ENCODE results near the gene CPVL. TPM values are rescaled to one million over a fixed set of nuclear protein-coding genes. Genes with fewer than 3 reads are reported as not detected.

CPVL gene
- total RNA-seq, 1 donor from 2014 or later: 25.9 TPM

- Histone ChIP-seq H3K27me3 (ENCODE audit: control insufficient read depth, insufficient read depth, low read length) (peaks cover 41% of the 10 kb centered on the region), H3K4me3 (ENCODE audit: low read depth, low read length) (peak overlapping the region; percentile 35), H3K36me3 (ENCODE audit: control insufficient read depth, insufficient read depth, low read length) (no peaks in the 10 kb centered on the region)
- no peak for TF ChIP-seq CTCF (IDR thresholded peaks at IDR 0.05; ENCODE audit: insufficient read depth, low read length, poor library complexity, severe bottlenecking)
- no peak for DNase-seq (ENCODE audit: low read depth)
Observed at GRCh38 chr7:28957751-28958234, 188.5 kb downstream of the CPVL start.

- H3K36me3 ChIP-seq (ENCODE audit: control insufficient read depth, insufficient read depth, low read length): no peaks in the 10 kb centered on the region
- H3K4me3 ChIP-seq (ENCODE audit: low read depth, low read length): peak overlapping the region; percentile 48
- DNase-seq (ENCODE audit: low read depth): no peak
- no peak for TF ChIP-seq CTCF (IDR thresholded peaks at IDR 0.05; ENCODE audit: insufficient read depth, low read length, poor library complexity, severe bottlenecking)
- H3K27me3 ChIP-seq (ENCODE audit: control insufficient read depth, insufficient read depth, low read length): peaks cover 41% of the 10 kb centered on the region
Observed at GRCh38 chr7:28957064-28957750, 189.1 kb downstream of the CPVL start.

- TF ChIP-seq CTCF (IDR thresholded peaks at IDR 0.05; ENCODE audit: insufficient read depth, low read length, poor library complexity, severe bottlenecking): peak; percentile 76
Observed at GRCh38 chr7:28956608-28957063, 189.7 kb downstream of the CPVL start.

GRCh38 chr7:28955718-28956607, 190.4 kb downstream of the CPVL start:
- Histone ChIP-seq H3K4me3 (ENCODE audit: low read depth, low read length) (peak overlapping the region; percentile 48), H3K27me3 (ENCODE audit: control insufficient read depth, insufficient read depth, low read length) (peaks cover 38% of the 10 kb centered on the region), H3K36me3 (ENCODE audit: control insufficient read depth, insufficient read depth, low read length) (no peaks in the 10 kb centered on the region)
- DNase-seq (ENCODE audit: low read depth): no peak
- TF ChIP-seq CTCF (IDR thresholded peaks at IDR 0.05; ENCODE audit: insufficient read depth, low read length, poor library complexity, severe bottlenecking): peak; percentile 52

More at GRCh38 chr7:28956608-28957063, 189.7 kb downstream of the CPVL start:
- DNase-seq (ENCODE audit: low read depth): peak; percentile 19
- H3K27me3 ChIP-seq (ENCODE audit: control insufficient read depth, insufficient read depth, low read length): peaks cover 38% of the 10 kb centered on the region
- H3K4me3 ChIP-seq (ENCODE audit: low read depth, low read length): peak overlapping the region; percentile 48
- no peaks in the 10 kb centered on the region for H3K36me3 ChIP-seq (ENCODE audit: control insufficient read depth, insufficient read depth, low read length)

- Histone ChIP-seq H3K4me3 (ENCODE audit: low read depth, low read length) (peak overlapping the region; percentile 48), H3K27me3 (ENCODE audit: control insufficient read depth, insufficient read depth, low read length) (peaks cover 38% of the 10 kb centered on the region), H3K36me3 (ENCODE audit: control insufficient read depth, insufficient read depth, low read length) (no peaks in the 10 kb centered on the region)
- DNase-seq (ENCODE audit: low read depth): no peak
- TF ChIP-seq CTCF (IDR thresholded peaks at IDR 0.05; ENCODE audit: insufficient read depth, low read length, poor library complexity, severe bottlenecking): no peak
Observed at GRCh38 chr7:28955356-28955717, 191.0 kb downstream of the CPVL start.

Data from kidney epithelial cell (primary cell).